ELR (cell line): ENCODE measurements around the gene NDUFB10.
"Not testable (repeated sequence)": the region's sequence is repeated elsewhere in the genome, so short reads cannot be mapped to it uniquely, and the experiment has no call there.

Experiments
- DNase-seq: peaks from one replicate; pipeline ENCODE4 v3.0.0-alpha.2; 2015; ENCODE audit warnings: low read depth

Gene NDUFB10

GRCh38 chr16:1946495-1947368 lies 12.6 kb upstream of the NDUFB10 start:
- no peak for DNase-seq

- DNase-seq: no peak
Observed at GRCh38 chr16:1947369-1947670, 12.0 kb upstream of the NDUFB10 start.

- no peak for DNase-seq
Observed at GRCh38 chr16:1949507-1949906, 9.8 kb upstream of the NDUFB10 start.

- DNase-seq: no peak
Observed at GRCh38 chr16:1950047-1950446, 9.3 kb upstream of the NDUFB10 start.

GRCh38 chr16:1950559-1950958 lies 8.8 kb upstream of the NDUFB10 start:
- no peak for DNase-seq

GRCh38 chr16:1953734-1954133 lies 5.6 kb upstream of the NDUFB10 start:
- no peak for DNase-seq

GRCh38 chr16:1957434-1958142 lies 1.8 kb upstream of the NDUFB10 start:
- not testable (repeated sequence) for DNase-seq

GRCh38 chr16:1958143-1958491 lies 1.2 kb upstream of the NDUFB10 start:
- not testable (repeated sequence) for DNase-seq

- no peak for DNase-seq
Observed at GRCh38 chr16:1958715-1959268, 546 bp upstream of the NDUFB10 start.

GRCh38 chr16:1960665-1961630 lies 1.6 kb downstream of the NDUFB10 start:
- DNase-seq: peak; percentile 74

GRCh38 chr16:1961651-1962067 lies 2.3 kb downstream of the NDUFB10 start:
- DNase-seq: no peak

GRCh38 chr16:1962161-1963153 lies 3.1 kb downstream of the NDUFB10 start:
- DNase-seq: not testable (repeated sequence)

- DNase-seq: peak; percentile 39
Observed at GRCh38 chr16:1963806-1964505, 4.6 kb downstream of the NDUFB10 start.

- peak; percentile 99 for DNase-seq
Observed at GRCh38 chr16:1964506-1965395, 5.4 kb downstream of the NDUFB10 start, which contains the start of gene RPS2. Gene RPS2, minus strand, starts transcription at chr16:1964826. Its CDS starts 201 bp downstream, at chr16:1964625.

GRCh38 chr16:1965396-1966001 lies 6.2 kb downstream of the NDUFB10 start:
- no peak for DNase-seq

GRCh38 chr16:1966460-1966859 lies 7.1 kb downstream of the NDUFB10 start, which contains the start of gene RNF151:
Gene RNF151, plus strand, starts transcription at chr16:1966856. Its CDS starts 26 bp downstream, at chr16:1966882.
- DNase-seq: no peak

GRCh38 chr16:1968146-1968953 lies 9.0 kb downstream of the NDUFB10 start:
- no peak for DNase-seq
